Activated T-cell treated with anti-CD3 and anti-CD28 coated beads, Interleukin-2, amount 50 U/mL, for 72 hours (primary cell): Measurements from ENCODE around the gene TEX101. TPM values are rescaled to one million over a fixed set of nuclear protein-coding genes. Genes with fewer than 3 reads are reported as not detected.
A peak's percentile ranks its signal among the peaks of the same experiment; 100 is the strongest.

Experiments used
- ATAC-seq, 2 donors: fragments of 150-1000 bp; cut with Tn5 transposase; replicated peaks in 1 of 2; 2 replicates each; pipeline ENCODE4 v1.10.0; 2021; ENCODE audit warnings: moderate library complexity in 2 of 2, mild to moderate bottlenecking in 1 of 2
- DNase-seq, 2 donors: peaks; one replicate each; pipeline ENCODE4 v3.0.0; 2021 to 2022; ENCODE audit warnings: mixed read lengths in 1 of 2
- H3K27ac Mint-ChIP-seq: one replicate; pipeline ENCODE4 v1.8.0; 2022; ENCODE audit warnings: mild to moderate bottlenecking, moderate library complexity, mixed read lengths
- H3K27me3 Mint-ChIP-seq: one replicate; pipeline ENCODE4 v1.8.0; 2022; ENCODE audit warnings: low read depth, mixed read lengths
- H3K36me3 Mint-ChIP-seq, 2 donors: one replicate each; pipeline ENCODE4 v1.8.0; 2022; ENCODE audit warnings: mixed read lengths in 2 of 2, mild to moderate bottlenecking in 1 of 2; ENCODE audit not compliant: insufficient read depth in 2 of 2
- H3K4me1 Mint-ChIP-seq: one replicate; pipeline ENCODE4 v1.8.0; 2022; ENCODE audit warnings: low read depth, mixed read lengths
- H3K4me3 Mint-ChIP-seq, 2 donors: one replicate each; pipeline ENCODE4 v1.8.0; 2022; ENCODE audit warnings: mild to moderate bottlenecking in 2 of 2, mixed read lengths in 2 of 2, moderate library complexity in 2 of 2
- H3K9me3 Mint-ChIP-seq, 2 donors: one replicate each; pipeline ENCODE4 v1.8.0; 2022; ENCODE audit warnings: mixed read lengths in 2 of 2
- total RNA-seq, 2 donors: library from RNA; stranded (reverse); gene quantifications; one replicate each; pipeline ENCODE4 v1.2.3, GENCODE V29; 2022

TEX101 gene
- total RNA-seq, 2 donors from 2014 or later: not detected

DNA sequence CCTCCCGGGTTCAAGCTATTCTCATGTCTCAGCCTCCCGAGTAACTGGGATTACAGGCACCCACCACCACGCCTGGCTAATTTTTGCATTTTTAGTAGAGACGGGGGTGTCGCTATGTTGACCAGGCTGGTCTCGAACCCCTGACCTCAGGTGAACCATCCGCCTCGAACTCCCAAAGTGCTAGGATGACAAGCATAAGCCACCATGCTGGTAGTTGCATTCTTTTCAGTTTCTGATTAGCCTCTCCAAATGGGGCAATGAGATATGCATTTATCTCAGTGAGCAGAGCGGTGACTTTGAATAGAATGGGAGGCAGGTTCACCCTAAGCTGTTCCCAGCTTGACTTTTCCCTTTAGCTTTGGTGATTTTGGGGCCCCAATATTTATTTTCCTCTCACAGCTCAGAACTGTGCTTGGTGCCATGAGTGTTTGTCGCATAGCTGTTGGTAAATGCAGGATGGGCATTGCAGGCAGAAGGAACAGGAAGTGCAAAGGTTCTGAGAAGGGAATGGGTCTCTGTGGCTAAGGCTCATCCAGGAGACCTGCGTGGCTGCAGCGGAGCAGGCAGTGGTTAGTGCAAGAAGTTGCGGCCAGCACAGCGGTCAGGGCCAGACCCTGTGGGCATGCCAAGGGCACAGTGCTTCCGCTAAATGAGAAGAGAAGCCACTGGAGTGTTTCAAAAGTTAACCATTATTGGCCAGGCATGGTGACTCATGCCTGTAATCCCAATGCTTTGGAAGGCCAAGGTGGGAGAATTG is 30.0 kb downstream of the TEX101 start:
- no peak overlapping the region for H3K4me3 Mint-ChIP-seq
- no peak overlapping the region for H3K27ac Mint-ChIP-seq
- H3K4me1 Mint-ChIP-seq: peaks cover 23% of the 10 kb centered on the region
- DNase-seq: no peak
- peaks cover 0 to 2% of the 10 kb centered on the region in 2 donors for H3K36me3 Mint-ChIP-seq
- no peak for ATAC-seq
- peaks cover 0 to 1% of the 10 kb centered on the region in 2 donors for H3K9me3 Mint-ChIP-seq
- H3K27me3 Mint-ChIP-seq: no peaks in the 10 kb centered on the region

DNA sequence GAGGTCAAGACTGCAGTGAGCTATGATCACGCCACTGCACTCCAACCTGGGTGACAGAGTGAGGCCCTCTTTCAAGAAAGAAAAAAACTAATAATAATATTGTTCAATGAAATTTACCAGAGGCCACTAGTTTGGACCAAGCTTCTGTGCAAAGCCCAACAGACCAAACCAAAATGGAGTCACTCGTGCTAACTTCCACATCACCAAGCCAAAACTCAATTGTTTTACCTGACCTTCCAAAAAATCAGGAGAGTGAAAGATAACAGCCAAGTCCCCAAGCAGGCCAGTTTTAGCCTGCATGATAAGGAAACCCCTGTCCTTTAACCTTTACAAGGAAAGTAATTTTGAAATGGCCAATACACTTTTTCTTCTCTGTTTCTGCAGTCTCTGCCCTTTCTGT is 30.7 kb downstream of the TEX101 start:
- H3K4me1 Mint-ChIP-seq: peaks cover 24% of the 10 kb centered on the region
- no peaks in the 10 kb centered on the region for H3K27me3 Mint-ChIP-seq

GRCh38 chr19:43446746-43447489 is 32.2 kb downstream of the TEX101 start:
- no peak overlapping the region for H3K27ac Mint-ChIP-seq
- H3K4me3 Mint-ChIP-seq: no peak overlapping the region
- no peaks in the 10 kb centered on the region for H3K36me3 Mint-ChIP-seq

More for the DNA sequence above, 30.7 kb downstream of the TEX101 start:
- H3K36me3 Mint-ChIP-seq: no peaks in the 10 kb centered on the region
- no peak for DNase-seq
- H3K4me3 Mint-ChIP-seq: no peak overlapping the region
- no peaks in the 10 kb centered on the region for H3K9me3 Mint-ChIP-seq
- ATAC-seq: no peak
- H3K27ac Mint-ChIP-seq: no peak overlapping the region

GRCh38 chr19:43447655-43448054 is 33.0 kb downstream of the TEX101 start:
- Mint-ChIP-seq H3K36me3 (peaks cover 0 to 4% of the 10 kb centered on the region in 2 donors), H3K4me1 (peaks cover 42% of the 10 kb centered on the region), H3K27ac (no peak overlapping the region), H3K9me3 (peaks cover 6% of the 10 kb centered on the region in 2 donors), H3K27me3 (no peaks in the 10 kb centered on the region), H3K4me3 (no peak overlapping the region)
- no peak for DNase-seq
- no peak for ATAC-seq

More at GRCh38 chr19:43446746-43447489, 32.2 kb downstream of the TEX101 start:
- Mint-ChIP-seq H3K27me3 (no peaks in the 10 kb centered on the region), H3K4me1 (peaks cover 37% of the 10 kb centered on the region), H3K9me3 (peaks cover 0 to 2% of the 10 kb centered on the region in 2 donors)
- ATAC-seq (peak; percentile 73 to 80), DNase-seq (peak; percentile 71 to 77)

GRCh38 chr19:43450545-43450997 is 35.9 kb downstream of the TEX101 start:
- no peak for DNase-seq
- H3K27ac Mint-ChIP-seq: no peak overlapping the region
- H3K4me3 Mint-ChIP-seq: no peak overlapping the region
- peaks cover 7% of the 10 kb centered on the region in 2 donors for H3K9me3 Mint-ChIP-seq
- H3K27me3 Mint-ChIP-seq: no peaks in the 10 kb centered on the region
- ATAC-seq: peak in 1 of 2 donors; percentile 44
- H3K4me1 Mint-ChIP-seq: peaks cover 34% of the 10 kb centered on the region
- peaks cover 0 to 5% of the 10 kb centered on the region in 2 donors for H3K36me3 Mint-ChIP-seq

DNA sequence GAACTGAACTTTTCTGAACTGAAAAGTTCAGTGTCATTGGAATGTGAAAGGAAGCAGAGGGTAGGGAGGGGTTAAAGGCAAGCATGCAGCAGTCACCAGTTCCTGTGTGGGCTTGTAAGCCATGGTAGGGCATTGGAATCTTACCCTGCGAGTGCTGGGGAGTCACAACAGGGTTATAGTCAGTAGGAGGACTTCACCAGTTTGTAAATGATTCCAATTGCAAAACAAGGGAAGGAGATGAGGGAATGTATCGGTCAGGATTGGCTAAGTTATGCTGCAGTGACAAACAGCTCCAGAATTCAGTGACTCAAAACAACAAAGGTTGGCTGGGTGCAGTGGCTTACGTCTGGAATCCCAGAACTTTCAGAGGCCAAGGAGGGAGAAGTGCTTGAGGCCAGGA is 37.9 kb downstream of the TEX101 start:
- no peak overlapping the region for H3K27ac Mint-ChIP-seq
- peaks cover 0 to 5% of the 10 kb centered on the region in 2 donors for H3K36me3 Mint-ChIP-seq
- no peak for DNase-seq
- no peak overlapping the region for H3K4me3 Mint-ChIP-seq
- H3K27me3 Mint-ChIP-seq: no peaks in the 10 kb centered on the region
- peaks cover 7% of the 10 kb centered on the region in 2 donors for H3K9me3 Mint-ChIP-seq
- ATAC-seq: no peak
- H3K4me1 Mint-ChIP-seq: peaks cover 25% of the 10 kb centered on the region

DNA sequence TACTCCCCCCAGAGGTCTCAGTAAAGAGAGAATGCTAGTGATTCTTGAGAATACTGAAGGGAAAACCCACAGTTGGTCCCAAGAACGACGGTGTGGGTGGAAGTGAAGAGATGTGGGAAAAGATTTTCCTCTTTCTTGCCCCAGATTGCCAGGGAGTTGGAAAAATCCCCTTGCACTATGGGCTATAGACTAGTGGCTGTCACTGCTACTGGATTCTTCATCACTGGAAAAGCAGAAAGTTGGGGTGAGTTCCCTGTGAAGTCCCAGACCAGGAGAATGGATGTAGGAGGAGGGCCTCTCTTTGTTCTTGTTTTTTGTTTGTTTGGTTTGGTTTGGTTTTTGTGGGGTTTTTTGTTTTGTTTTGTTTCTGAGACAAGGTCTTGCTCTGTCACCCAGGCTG is 39.3 kb downstream of the TEX101 start:
- ATAC-seq: no peak
- Mint-ChIP-seq H3K27me3 (no peaks in the 10 kb centered on the region), H3K36me3 (peaks cover 0 to 5% of the 10 kb centered on the region in 2 donors), H3K4me1 (peaks cover 28% of the 10 kb centered on the region), H3K9me3 (peaks cover 7% of the 10 kb centered on the region in 2 donors), H3K4me3 (no peak overlapping the region), H3K27ac (no peak overlapping the region)
- no peak for DNase-seq

DNA sequence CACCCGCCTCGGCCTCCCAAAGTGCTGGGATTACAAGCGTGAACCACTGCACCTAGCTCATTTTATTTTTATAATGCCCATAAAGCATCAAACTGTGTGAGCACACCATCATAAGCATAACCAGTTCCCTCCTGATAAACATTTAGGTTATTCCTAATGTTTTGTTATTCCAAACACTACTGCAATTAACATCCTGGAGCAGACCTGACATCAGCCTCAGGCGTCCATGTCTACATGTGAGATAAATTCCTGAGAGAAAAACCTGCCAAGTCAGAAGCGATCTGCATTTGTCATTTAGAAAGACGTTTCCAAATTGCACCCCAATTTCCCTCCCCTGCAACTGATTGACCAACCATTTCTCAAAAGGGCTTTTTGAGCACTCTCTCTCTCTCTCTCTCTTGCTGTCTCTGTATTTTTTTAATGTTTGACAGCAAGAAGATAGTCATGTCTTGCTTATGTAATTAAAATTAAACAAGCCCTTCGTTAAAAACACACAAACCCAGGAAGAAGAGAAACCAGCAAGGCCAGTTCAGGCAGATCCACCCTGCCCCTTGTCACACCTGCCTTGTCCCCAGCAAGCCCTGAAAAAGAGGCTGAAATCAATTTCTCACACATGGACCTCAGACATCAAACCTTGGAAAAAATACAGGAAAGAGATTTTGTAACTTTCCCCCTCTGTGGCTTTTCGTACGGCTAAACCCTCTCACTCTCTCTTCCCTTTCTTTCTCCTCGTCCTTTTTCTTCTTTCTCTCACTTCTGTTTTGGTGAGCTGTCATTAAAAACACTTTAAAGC is 40.8 kb downstream of the TEX101 start:
- DNase-seq: no peak
- H3K27me3 Mint-ChIP-seq: no peaks in the 10 kb centered on the region
- H3K36me3 Mint-ChIP-seq: peaks cover 0 to 5% of the 10 kb centered on the region in 2 donors
- ATAC-seq: no peak
- peaks cover 7% of the 10 kb centered on the region in 2 donors for H3K9me3 Mint-ChIP-seq
- H3K27ac Mint-ChIP-seq: peak overlapping the region; percentile 14
- H3K4me3 Mint-ChIP-seq: no peak overlapping the region
- H3K4me1 Mint-ChIP-seq: peaks cover 22% of the 10 kb centered on the region

GRCh38 chr19:43457809-43458208 is 43.1 kb downstream of the TEX101 start:
- Mint-ChIP-seq H3K9me3 (no peaks in the 10 kb centered on the region), H3K27ac (no peak overlapping the region), H3K36me3 (no peaks in the 10 kb centered on the region), H3K27me3 (no peaks in the 10 kb centered on the region), H3K4me1 (peaks cover 25% of the 10 kb centered on the region), H3K4me3 (no peak overlapping the region)
- DNase-seq (no peak), ATAC-seq (no peak)

DNA sequence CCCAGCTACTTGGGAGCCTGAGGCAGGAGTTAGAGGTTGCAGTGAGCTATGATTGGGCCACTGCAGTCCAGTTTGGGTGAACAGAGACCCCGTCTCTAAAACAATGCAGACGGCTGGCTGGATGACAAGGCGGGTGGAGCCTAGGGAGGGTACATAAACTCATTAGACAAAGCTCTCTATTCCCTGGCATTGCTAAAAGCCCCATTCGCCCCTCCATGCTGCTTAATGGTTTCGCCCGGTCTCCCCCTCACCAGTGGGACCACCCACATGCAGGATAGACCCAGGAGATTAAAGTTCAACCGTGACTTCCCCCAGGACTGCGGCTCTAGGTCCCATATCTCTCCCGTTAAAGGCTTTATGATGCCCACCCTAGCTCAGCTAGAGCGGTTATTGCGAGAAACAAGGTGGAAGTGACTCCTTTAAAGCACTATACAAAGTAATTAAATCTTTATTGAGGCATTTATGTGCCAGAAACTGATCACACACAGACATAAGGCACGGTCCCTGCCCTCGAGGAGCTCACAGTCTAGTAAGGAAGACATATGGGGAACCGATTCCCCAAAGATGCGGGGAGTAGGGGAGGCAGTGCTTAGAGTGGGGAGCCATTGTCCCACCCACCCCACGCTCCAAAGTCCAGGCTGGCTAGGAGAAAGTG is 45.8 kb downstream of the TEX101 start:
- ATAC-seq (no peak), DNase-seq (no peak)
- Mint-ChIP-seq H3K27me3 (no peaks in the 10 kb centered on the region), H3K4me3 (no peak overlapping the region), H3K36me3 (no peaks in the 10 kb centered on the region), H3K27ac (no peak overlapping the region), H3K4me1 (peaks cover 41% of the 10 kb centered on the region), H3K9me3 (no peaks in the 10 kb centered on the region)

GRCh38 chr19:43461303-43461702 is 46.6 kb downstream of the TEX101 start:
- no peaks in the 10 kb centered on the region for H3K27me3 Mint-ChIP-seq
- H3K36me3 Mint-ChIP-seq: no peaks in the 10 kb centered on the region
- no peak for ATAC-seq
- DNase-seq: no peak
- no peaks in the 10 kb centered on the region for H3K9me3 Mint-ChIP-seq
- H3K27ac Mint-ChIP-seq: no peak overlapping the region
- peaks cover 48% of the 10 kb centered on the region for H3K4me1 Mint-ChIP-seq
- H3K4me3 Mint-ChIP-seq: peak overlapping the region; percentile 30 to 49

DNA sequence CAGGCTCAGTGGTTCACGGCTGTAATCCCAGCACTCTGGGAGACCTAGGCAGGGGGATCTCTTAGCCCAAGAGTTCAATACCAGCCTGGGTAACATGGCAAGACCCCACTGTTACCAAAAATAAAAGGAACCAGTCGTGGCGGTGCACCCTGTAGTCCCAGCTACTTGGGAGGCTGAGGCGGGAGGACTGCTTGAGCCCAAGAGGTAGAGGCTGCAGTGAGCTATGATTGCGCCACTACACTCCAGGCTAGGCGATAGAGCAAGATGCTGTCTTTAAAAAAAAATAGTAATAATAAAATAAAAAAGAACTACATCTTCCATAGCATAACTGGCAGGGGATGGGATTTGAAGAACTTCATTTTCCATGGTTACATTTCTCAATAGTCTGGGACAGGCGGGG is 47.7 kb downstream of the TEX101 start:
- Mint-ChIP-seq H3K4me3 (peak overlapping the region; percentile 94 to 96), H3K27ac (no peak overlapping the region), H3K36me3 (no peaks in the 10 kb centered on the region), H3K4me1 (peaks cover 53% of the 10 kb centered on the region), H3K27me3 (no peaks in the 10 kb centered on the region), H3K9me3 (no peaks in the 10 kb centered on the region)
- no peak for ATAC-seq
- no peak for DNase-seq
